K562 (cell line): ENCODE data around the gene RAB43. TPM values are rescaled to one million over a fixed set of nuclear protein-coding genes. Genes with fewer than 3 reads are reported as not detected.

Source experiments
- DDX20 ChIP-seq: fragments of 450-650 bp; IDR thresholded peaks from 2 replicates; pipeline ENCODE4 v1.6.1; 2016; ENCODE audit warnings: missing genetic modification characterization, low read depth, mild to moderate bottlenecking, missing compliant biosample characterization, moderate library complexity
- DMBX1 ChIP-seq: fragments of 250-450 bp; sonication (Bioruptor Pico); IDR thresholded peaks from 2 replicates; pipeline ENCODE4 v1.8.0; 2022; ENCODE audit warnings: inconsistent platforms, mild to moderate bottlenecking, moderate library complexity, borderline replicate concordance
- GTF2F1 ChIP-seq: IDR thresholded peaks from 2 replicates; pipeline ENCODE4 v1.6.1; 2011; ENCODE audit warnings: low read depth, low read length, improper control_type of control experiment
- HMBOX1 ChIP-seq: sonication (generic); IDR thresholded peaks from 2 replicates; pipeline ENCODE4 v1.6.1; 2016
- HMGN3 ChIP-seq: IDR thresholded peaks from 2 replicates; pipeline ENCODE4 v1.6.1; 2011; ENCODE audit warnings: borderline replicate concordance, low read depth, mild to moderate bottlenecking, mixed read lengths, low read length; ENCODE audit not compliant: insufficient read length; ENCODE audit errors: extremely low read depth
- HNRNPK ChIP-seq: fragments of 200-400 bp; formaldehyde crosslinking; IDR thresholded peaks from one replicate; pipeline ENCODE4 v1.6.1; 2018; ENCODE audit warnings: mild to moderate bottlenecking, low read depth, low read length; ENCODE audit not compliant: poor library complexity, severe bottlenecking
- IFI16 ChIP-seq: fragments of 250-450 bp; sonication (Bioruptor Pico); IDR thresholded peaks from 2 replicates; pipeline ENCODE4 v2.1.2; 2022; ENCODE audit warnings: mild to moderate bottlenecking, inconsistent platforms
- MECOM ChIP-seq: fragments of 250-450 bp; sonication (Bioruptor Pico); IDR thresholded peaks from 2 replicates; pipeline ENCODE4 v1.8.0; 2022; ENCODE audit warnings: inconsistent platforms
- MYNN ChIP-seq, 2 experiments: sonication (generic); formaldehyde crosslinking in 1 of 2; IDR thresholded peaks; 2 replicates each; pipeline versions ENCODE4 v1.5.0 to v1.6.1; 2016 to 2020; ENCODE audit warnings: antibody characterized with exemption in 1 of 2, missing genetic modification reagents in 1 of 2
- NFXL1 ChIP-seq: fragments of 450-650 bp; formaldehyde crosslinking; IDR thresholded peaks from 2 replicates; pipeline ENCODE4 v1.4.0; 2021; ENCODE audit warnings: mild to moderate bottlenecking
- OTX1 ChIP-seq: fragments of 450-650 bp; formaldehyde crosslinking; IDR thresholded peaks from 2 replicates; pipeline ENCODE4 v1.4.0; 2022; ENCODE audit warnings: mild to moderate bottlenecking
- PHTF2 ChIP-seq: fragments of 250-450 bp; sonication (Bioruptor Pico); IDR thresholded peaks from 2 replicates; pipeline ENCODE4 v1.5.0; 2021; ENCODE audit warnings: mild to moderate bottlenecking
- PYGO2 ChIP-seq: fragments of 450-650 bp; IDR thresholded peaks from 2 replicates; pipeline ENCODE4 v1.6.1; 2016; ENCODE audit warnings: mild to moderate bottlenecking, missing genetic modification characterization, moderate library complexity, missing compliant biosample characterization
- SLC30A9 ChIP-seq: fragments of 250-450 bp; sonication (Bioruptor Pico); IDR thresholded peaks from 2 replicates; pipeline ENCODE4 v1.8.0; 2022; ENCODE audit warnings: mild to moderate bottlenecking, moderate library complexity
- SREBF2 ChIP-seq: sonication (generic); formaldehyde crosslinking; IDR thresholded peaks from 2 replicates; pipeline ENCODE4 v1.4.0; 2020; ENCODE audit warnings: mild to moderate bottlenecking, missing genetic modification reagents
- SUPT5H ChIP-seq: fragments of 450-650 bp; IDR thresholded peaks from 2 replicates; pipeline ENCODE4 v1.6.1; 2016
- ZNF232 ChIP-seq: sonication (generic); formaldehyde crosslinking; IDR thresholded peaks from 2 replicates; pipeline ENCODE4 v1.8.0; 2022; ENCODE audit warnings: mild to moderate bottlenecking, missing genetic modification reagents
- ZNF644 ChIP-seq: fragments of 200-800 bp; sonication (Bioruptor generic); IDR thresholded peaks from 2 replicates; pipeline ENCODE4 v1.6.1; 2016; ENCODE audit warnings: low read depth, missing genetic modification characterization, missing compliant biosample characterization
- ZNF696 ChIP-seq: fragments of 250-450 bp; sonication (Bioruptor Pico); conservative IDR thresholded peaks from 2 replicates; pipeline ENCODE4 v1.4.0; 2020; ENCODE audit warnings: mild to moderate bottlenecking, moderate library complexity
- ZNF76 ChIP-seq: fragments of 250-450 bp; sonication (Bioruptor Pico); IDR thresholded peaks from 2 replicates; pipeline ENCODE4 v1.4.0; 2020; ENCODE audit warnings: mild to moderate bottlenecking, moderate library complexity, borderline replicate concordance
- polyA plus RNA-seq, 8 experiments: library from polyadenylated mRNA; depleted of rRNA in 4 of 8; stranded (reverse) in 5 of 8; unstranded in 3 of 8; fragments of >200 nt; fragmentation: Nextera tagmentation in 2 of 8; fragmentation: Illumina TruSeq in 1 of 8; extraction: Ambion mirVana in 2 of 8; extraction: Trizol in 1 of 8; gene quantifications; 2 replicates each; pipeline versions ENCODE4 v1.2.1 to v1.2.3, GENCODE V29; 2011 to 2014; ENCODE audit warnings: inconsistent platforms in 1 of 8, missing spikeins in 1 of 8
- total RNA-seq, 7 experiments: library from RNA; depleted of rRNA in 6 of 7; stranded (reverse); fragments of >200 nt in 6 of 7; fragmentation: Illumina TruSeq in 2 of 7; extraction: Trizol in 2 of 7; gene quantifications; 2 replicates each; pipeline versions ENCODE4 v1.2.1 to v1.2.3, GENCODE V29; 2011 to 2021; ENCODE audit warnings: low replicate concordance in 1 of 7
- TF ChIP-seq, protein P1 (sequence below): sonication (generic); formaldehyde crosslinking; IDR thresholded peaks from 2 replicates; pipeline ENCODE4 v1.9.0; 2022; ENCODE audit warnings: mild to moderate bottlenecking, missing genetic modification reagents
- TF ChIP-seq, protein P2 (sequence below), 2 experiments: fragments of 450-650 bp in 1 of 2; sonication (generic) in 1 of 2; formaldehyde crosslinking in 1 of 2; IDR thresholded peaks in 1 of 2; conservative IDR thresholded peaks in 1 of 2; 2 replicates each; pipeline versions ENCODE4 v1.6.1 to v1.8.1; 2016 to 2023; ENCODE audit warnings: mild to moderate bottlenecking in 2 of 2, moderate library complexity in 2 of 2, inconsistent platforms in 1 of 2, missing genetic modification reagents in 1 of 2
- TF ChIP-seq, protein P3 (sequence below): fragments of 250-450 bp; sonication (Bioruptor Pico); IDR thresholded peaks from 2 replicates; pipeline ENCODE4 v1.4.0; 2020; ENCODE audit warnings: borderline replicate concordance
- TF ChIP-seq, protein P4 (sequence below): fragments of 250-450 bp; sonication (Bioruptor Pico); IDR thresholded peaks from 2 replicates; pipeline ENCODE4 v1.9.0; 2021; ENCODE audit warnings: mild to moderate bottlenecking

Gene RAB43
- total and polyA plus RNA-seq, 9 of the 15 experiments (the other 6 are each of a cell fraction or from before 2014, with no cell fraction given) = 0.04 to 6.8 (median 1.7) TPM; not detected in 2

DNA sequence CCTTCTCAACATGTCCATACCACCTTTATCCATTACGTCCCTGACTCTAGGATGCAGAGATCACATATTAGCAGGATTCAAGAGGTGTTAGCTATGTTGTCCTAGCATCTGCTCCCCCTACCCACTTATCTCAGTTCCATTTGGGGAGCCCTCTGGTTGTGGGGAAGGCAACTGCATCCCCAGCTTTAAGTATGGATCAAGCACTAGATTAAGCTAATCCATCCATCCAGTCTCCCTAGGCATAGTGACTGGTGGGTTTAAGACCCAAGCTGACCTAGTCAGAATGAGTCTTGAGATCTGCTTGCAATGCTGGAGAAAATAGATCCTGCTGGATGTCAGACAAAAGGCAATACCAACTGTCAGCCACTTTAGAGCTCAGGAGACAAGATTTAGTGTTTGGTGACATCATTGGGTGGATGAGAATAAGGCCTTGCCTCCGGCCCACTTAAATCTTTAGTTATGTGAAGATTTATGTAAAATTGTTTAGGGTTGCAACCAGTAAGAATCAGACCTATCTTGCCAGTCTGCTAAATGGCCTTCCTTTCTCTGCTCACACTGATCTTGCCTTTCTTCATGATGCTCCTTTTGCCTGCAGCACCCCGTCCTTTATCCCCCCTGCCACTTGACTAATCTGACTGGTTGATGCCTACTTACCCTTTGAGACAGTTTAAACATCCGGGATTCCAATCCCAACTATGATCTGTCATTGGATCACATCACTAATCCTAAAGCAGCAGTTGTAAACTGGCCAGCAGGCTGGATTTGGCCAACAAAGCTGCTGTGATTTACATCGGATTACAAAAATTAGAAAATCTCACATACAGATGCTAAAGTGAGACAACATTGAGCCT is 41.4 kb upstream of the RAB43 start (continued):
- TF ChIP-seq, protein P1, sequence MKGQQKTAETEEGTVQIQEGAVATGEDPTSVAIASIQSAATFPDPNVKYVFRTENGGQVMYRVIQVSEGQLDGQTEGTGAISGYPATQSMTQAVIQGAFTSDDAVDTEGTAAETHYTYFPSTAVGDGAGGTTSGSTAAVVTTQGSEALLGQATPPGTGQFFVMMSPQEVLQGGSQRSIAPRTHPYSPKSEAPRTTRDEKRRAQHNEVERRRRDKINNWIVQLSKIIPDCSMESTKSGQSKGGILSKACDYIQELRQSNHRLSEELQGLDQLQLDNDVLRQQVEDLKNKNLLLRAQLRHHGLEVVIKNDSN = no peak
- TF ChIP-seq HNRNPK = no peak
- no peak for TF ChIP-seq GTF2F1
- no peak for TF ChIP-seq DMBX1 (CRISPR knock-in tag)
- no peak for TF ChIP-seq ZNF644
- TF ChIP-seq SLC30A9 (CRISPR knock-in tag) = no peak
- no peak for TF ChIP-seq PHTF2 (CRISPR knock-in tag)
- no peak for TF ChIP-seq PYGO2 (tag)
- TF ChIP-seq DDX20 (tag) = no peak
- TF ChIP-seq ZNF232 (CRISPR knock-in tag) = no peak
- peak; percentile 16; the same call in 1 of the 2 replicates for TF ChIP-seq MYNN (IDR thresholded peaks at IDR 0.05)
- TF ChIP-seq MYNN (CRISPR knock-in tag; IDR thresholded peaks at IDR 0.05) = no peak
- TF ChIP-seq, protein P2, sequence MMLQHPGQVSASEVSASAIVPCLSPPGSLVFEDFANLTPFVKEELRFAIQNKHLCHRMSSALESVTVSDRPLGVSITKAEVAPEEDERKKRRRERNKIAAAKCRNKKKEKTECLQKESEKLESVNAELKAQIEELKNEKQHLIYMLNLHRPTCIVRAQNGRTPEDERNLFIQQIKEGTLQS (IDR thresholded peaks at IDR 0.05) = peak; percentile 54; the same call in 1 of the 2 replicates
- TF ChIP-seq, protein P2 (CRISPR knock-in tag; conservative IDR thresholded peaks at IDR 0.05) = no peak
- TF ChIP-seq IFI16 (CRISPR knock-in tag) = no peak
- TF ChIP-seq, protein P3, sequence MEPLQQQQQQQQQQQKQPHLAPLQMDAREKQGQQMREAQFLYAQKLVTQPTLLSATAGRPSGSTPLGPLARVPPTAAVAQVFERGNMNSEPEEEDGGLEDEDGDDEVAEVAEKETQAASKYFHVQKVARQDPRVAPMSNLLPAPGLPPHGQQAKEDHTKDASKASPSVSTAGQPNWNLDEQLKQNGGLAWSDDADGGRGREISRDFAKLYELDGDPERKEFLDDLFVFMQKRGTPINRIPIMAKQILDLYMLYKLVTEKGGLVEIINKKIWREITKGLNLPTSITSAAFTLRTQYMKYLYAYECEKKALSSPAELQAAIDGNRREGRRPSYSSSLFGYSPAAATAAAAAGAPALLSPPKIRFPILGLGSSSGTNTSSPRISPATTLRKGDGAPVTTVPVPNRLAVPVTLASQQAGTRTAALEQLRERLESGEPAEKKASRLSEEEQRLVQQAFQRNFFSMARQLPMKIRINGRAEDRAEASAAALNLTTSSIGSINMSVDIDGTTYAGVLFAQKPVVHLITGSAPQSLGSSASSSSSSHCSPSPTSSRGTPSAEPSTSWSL (CRISPR knock-in tag) = no peak
- TF ChIP-seq ZNF76 (CRISPR knock-in tag) = no peak
- peak; percentile 24; the same call in 1 of the 2 replicates for TF ChIP-seq SUPT5H
- no peak for TF ChIP-seq NFXL1 (CRISPR knock-in tag)
- no peak for TF ChIP-seq HMGN3
- no peak for TF ChIP-seq OTX1
- no peak for TF ChIP-seq SREBF2
- TF ChIP-seq ZNF696 (CRISPR knock-in tag) = no peak
- no peak for TF ChIP-seq MECOM (CRISPR knock-in tag)
- TF ChIP-seq HMBOX1 = peak; percentile 13; the same call in 1 of the 2 replicates
- TF ChIP-seq, protein P4, sequence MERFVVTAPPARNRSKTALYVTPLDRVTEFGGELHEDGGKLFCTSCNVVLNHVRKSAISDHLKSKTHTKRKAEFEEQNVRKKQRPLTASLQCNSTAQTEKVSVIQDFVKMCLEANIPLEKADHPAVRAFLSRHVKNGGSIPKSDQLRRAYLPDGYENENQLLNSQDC (CRISPR knock-in tag) = no peak
